ENCODE results near the gene GJB3. TPM values are rescaled to one million over a fixed set of nuclear protein-coding genes. Genes with fewer than 3 reads are reported as not detected.

Gene GJB3
- total RNA-seq, 4 donors from 2014 or later: 0.22 to 0.63 TPM; not detected in 2

GRCh38 chr1:34792868-34793727, 12.1 kb downstream of the GJB3 start, which contains the start of gene GJA4:
Gene GJA4, plus strand, starts transcription at chr1:34792999. Its CDS starts 1,215 bp downstream, at chr1:34794214.
- Histone ChIP-seq H3K27ac (peak within 1 kb of the TSS in 2 of 4 donors; percentile 67 to 72), H3K9me3 (peaks cover 0 to 3% (median 0%) of the 10 kb centered on the region in 4 donors), H3K36me3 (peaks cover 0 to 42% (median 0%) of the 10 kb centered on the region in 3 donors), H3K4me1 (peaks cover 0 to 16% (median 0%) of the 10 kb centered on the region in 4 donors), H3K4me3 (peak within 1 kb of the TSS; percentile 18 to 48 (median 30)), H3K27me3 (peaks cover 0 to 10% of the 10 kb centered on the region in 2 donors)
- TF ChIP-seq CTCF (IDR thresholded peaks at IDR 0.05): no peak
- peak in 1 of 2 donors; percentile 51 for TF ChIP-seq EP300 (IDR thresholded peaks at IDR 0.05)
- no peak for TF ChIP-seq POLR2A (IDR thresholded peaks at IDR 0.05)
- WGBS, 2 donors: 14 to 20% methylated on average over 18 to 31 of the region's 45 CpGs
- no peak for DNase-seq (ENCODE audit: low spot score in 2 of 2)

GRCh38 chr1:34794001-34794789, 13.2 kb downstream of the GJB3 start:
- Histone ChIP-seq H3K9me3 (no peaks in the 10 kb centered on the region), H3K27me3 (peaks cover 0 to 10% of the 10 kb centered on the region in 2 donors), H3K4me1 (peaks cover 0 to 16% (median 0%) of the 10 kb centered on the region in 4 donors), H3K4me3 (peak overlapping the region in 2 of 4 donors; percentile 29 to 48), H3K27ac (peak overlapping the region in 2 of 4 donors; percentile 67 to 72), H3K36me3 (peaks cover 0 to 47% (median 0%) of the 10 kb centered on the region in 3 donors)
- no peak for TF ChIP-seq EP300 (IDR thresholded peaks at IDR 0.05)
- TF ChIP-seq CTCF (IDR thresholded peaks at IDR 0.05): no peak
- TF ChIP-seq POLR2A (IDR thresholded peaks at IDR 0.05): no peak
- WGBS, 2 donors: 86 to 89% methylated on average over 34 to 40 of the region's 40 CpGs
- no peak for DNase-seq (ENCODE audit: low spot score in 2 of 2)

- no peaks in the 10 kb centered on the region for H3K9me3 ChIP-seq
- 74 to 91% methylated on average over 12 of the region's 12 CpGs for WGBS, 2 donors
- peaks cover 0 to 47% (median 0%) of the 10 kb centered on the region in 3 donors for H3K36me3 ChIP-seq
- no peak for DNase-seq (ENCODE audit: low spot score in 2 of 2)
- H3K27me3 ChIP-seq: peaks cover 0 to 10% of the 10 kb centered on the region in 2 donors
- peaks cover 0 to 16% (median 0%) of the 10 kb centered on the region in 4 donors for H3K4me1 ChIP-seq
- H3K4me3 ChIP-seq: peak overlapping the region in 2 of 4 donors; percentile 5 to 48
- H3K27ac ChIP-seq: peak overlapping the region in 1 of 4 donors; percentile 51
- TF ChIP-seq EP300 (IDR thresholded peaks at IDR 0.05): no peak
- TF ChIP-seq POLR2A (IDR thresholded peaks at IDR 0.05): no peak
- TF ChIP-seq CTCF (IDR thresholded peaks at IDR 0.05): no peak
Measured at GRCh38 chr1:34794790-34795180, 13.8 kb downstream of the GJB3 start.

GRCh38 chr1:34795916-34796315, 14.9 kb downstream of the GJB3 start:
- H3K36me3 ChIP-seq: peaks cover 0 to 47% (median 0%) of the 10 kb centered on the region in 3 donors
- peak overlapping the region in 2 of 4 donors; percentile 7 to 48 for H3K4me3 ChIP-seq
- H3K4me1 ChIP-seq: peaks cover 0 to 16% (median 0%) of the 10 kb centered on the region in 4 donors
- no peak for DNase-seq (ENCODE audit: low spot score in 2 of 2)
- peaks cover 0 to 10% of the 10 kb centered on the region in 2 donors for H3K27me3 ChIP-seq
- H3K9me3 ChIP-seq: no peaks in the 10 kb centered on the region
- peak overlapping the region in 1 of 4 donors; percentile 62 for H3K27ac ChIP-seq
- TF ChIP-seq EP300 (IDR thresholded peaks at IDR 0.05): no peak
- no peak for TF ChIP-seq POLR2A (IDR thresholded peaks at IDR 0.05)
- no peak for TF ChIP-seq CTCF (IDR thresholded peaks at IDR 0.05)
- whole genome bisulfite sequencing, 2 donors: 78 to 79% methylated on average over 6 of the region's 6 CpGs
